NT2/D1 (cell line): ENCODE measurements around the gene GFPT1.

ENCODE experiments used
- SUZ12 ChIP-seq: IDR thresholded peaks from 2 replicates; pipeline ENCODE4 v1.6.1; 2011; ENCODE audit not compliant: insufficient read length, insufficient read depth; ENCODE audit errors: extremely low read depth
- YY1 ChIP-seq: IDR thresholded peaks from 2 replicates; pipeline ENCODE4 v1.6.1; 2011; ENCODE audit not compliant: insufficient read length, insufficient read depth

DNA sequence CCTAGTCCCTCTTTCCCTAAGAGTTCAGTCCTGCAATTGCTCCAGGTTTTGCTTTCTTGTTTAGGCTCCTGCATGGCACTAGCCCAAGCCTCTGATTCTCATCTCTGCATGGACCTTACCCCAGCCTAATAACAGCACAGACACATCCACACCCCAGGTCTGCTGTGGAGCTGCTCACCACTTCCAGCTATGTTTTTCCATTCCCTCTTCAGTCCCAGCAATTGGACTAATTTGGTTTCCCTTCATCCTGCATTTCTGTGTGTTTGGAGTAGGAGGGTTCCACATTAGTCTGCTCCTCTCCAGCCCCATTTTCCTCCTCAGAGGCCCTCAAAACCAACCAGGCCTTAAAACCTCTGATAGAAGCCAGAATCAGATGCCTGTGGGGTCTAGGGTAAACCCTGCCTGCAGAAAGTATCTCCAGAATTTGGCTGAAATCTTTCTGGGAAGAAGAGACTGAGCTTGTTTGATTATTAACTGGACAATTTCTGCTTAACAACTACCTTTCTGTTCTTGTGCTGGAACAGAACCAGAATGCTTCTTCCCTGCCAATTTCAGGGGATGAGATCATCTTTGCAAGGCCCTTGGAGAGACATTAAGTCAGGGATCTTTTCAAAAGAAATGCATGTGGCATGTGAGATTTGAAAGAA, 95.9 kb downstream of the GFPT1 start:
- TF ChIP-seq YY1 (no peak), SUZ12 (no peak)
